Mesendoderm (in vitro differentiated cells): ENCODE data around the gene ARHGEF10L.
A peak's percentile ranks its signal among the peaks of the same experiment; 100 is the strongest.

Experiments used
- DNase-seq: peaks from one replicate; pipeline ENCODE4 v3.0.0; 2013
- H2AK5ac ChIP-seq: 2 replicates; pipeline ENCODE4 v1.6.1; 2013; ENCODE audit warnings: low read length, inconsistent platforms
- H2BK120ac ChIP-seq: 2 replicates; pipeline ENCODE4 v1.6.1; 2013; ENCODE audit warnings: low read depth, mild to moderate bottlenecking, low read length, moderate library complexity, mixed read lengths
- H2BK15ac ChIP-seq: replicated peaks from 2 replicates; pipeline ENCODE4 v1.6.1; 2013; ENCODE audit warnings: low read depth, mild to moderate bottlenecking, moderate library complexity
- H2BK5ac ChIP-seq: 2 replicates; pipeline ENCODE4 v1.6.1; 2013; ENCODE audit warnings: low read length, inconsistent platforms
- H3K18ac ChIP-seq: 2 replicates; pipeline ENCODE4 v1.6.1; 2013; ENCODE audit warnings: mild to moderate bottlenecking, low read length, mixed read lengths
- H3K23ac ChIP-seq: one replicate; pipeline ENCODE4 v1.6.1; 2013; ENCODE audit warnings: low read length
- H3K27ac ChIP-seq: 2 replicates; pipeline ENCODE4 v1.5.1; 2013; ENCODE audit warnings: low read depth, mild to moderate bottlenecking, inconsistent platforms, low read length, moderate library complexity
- H3K27me3 ChIP-seq: 2 replicates; pipeline ENCODE4 v1.6.1; 2013; ENCODE audit warnings: low read length, control low read depth, mild to moderate bottlenecking, inconsistent platforms; ENCODE audit not compliant: insufficient read depth, poor library complexity
- H3K36me3 ChIP-seq: 2 replicates; pipeline ENCODE4 v1.6.1; 2013; ENCODE audit warnings: low read length, inconsistent platforms; ENCODE audit not compliant: control insufficient read depth, insufficient read depth
- H3K4ac ChIP-seq: one replicate; pipeline ENCODE4 v1.6.1; 2013; ENCODE audit warnings: low read depth, mild to moderate bottlenecking, low read length, moderate library complexity
- H3K4me1 ChIP-seq: 2 replicates; pipeline ENCODE4 v1.6.1; 2013; ENCODE audit warnings: low read depth, low read length, inconsistent platforms; ENCODE audit not compliant: control insufficient read depth
- H3K4me2 ChIP-seq: 2 replicates; pipeline ENCODE4 v1.6.1; 2013; ENCODE audit warnings: low read length
- H3K4me3 ChIP-seq: 2 replicates; pipeline ENCODE4 v1.5.1; 2013; ENCODE audit warnings: mild to moderate bottlenecking, low read length
- H3K56ac ChIP-seq: one replicate; pipeline ENCODE4 v1.6.1; 2013; ENCODE audit warnings: low read length
- H3K79me1 ChIP-seq: 2 replicates; pipeline ENCODE4 v1.6.1; 2013; ENCODE audit warnings: low read length, inconsistent platforms
- H3K79me2 ChIP-seq: 2 replicates; pipeline ENCODE4 v1.6.1; 2013; ENCODE audit warnings: mild to moderate bottlenecking, low read length; ENCODE audit not compliant: control insufficient read depth, insufficient read depth
- H3K9ac ChIP-seq: 2 replicates; pipeline ENCODE4 v1.6.1; 2013; ENCODE audit warnings: low read length, inconsistent platforms
- H4K5ac ChIP-seq: one replicate; pipeline ENCODE4 v1.6.1; 2013; ENCODE audit warnings: low read length
- H4K8ac ChIP-seq: one replicate; pipeline ENCODE4 v1.6.1; 2013; ENCODE audit warnings: low read depth, mild to moderate bottlenecking, control low read depth, low read length, moderate library complexity
- WGBS: extraction: QIAGEN DNeasy Blood & Tissue Kit; methylation state at CpG from one replicate; pipeline ENCODE4 v1.1.7; 2013; ENCODE audit warnings: low lambda C conversion rate, missing lambda C conversion rate; ENCODE audit not compliant: insufficient coverage; ENCODE audit errors: extremely low coverage; 5-methylcytosine and 5-hydroxymethylcytosine counted together

The ARHGEF10L gene

DNA sequence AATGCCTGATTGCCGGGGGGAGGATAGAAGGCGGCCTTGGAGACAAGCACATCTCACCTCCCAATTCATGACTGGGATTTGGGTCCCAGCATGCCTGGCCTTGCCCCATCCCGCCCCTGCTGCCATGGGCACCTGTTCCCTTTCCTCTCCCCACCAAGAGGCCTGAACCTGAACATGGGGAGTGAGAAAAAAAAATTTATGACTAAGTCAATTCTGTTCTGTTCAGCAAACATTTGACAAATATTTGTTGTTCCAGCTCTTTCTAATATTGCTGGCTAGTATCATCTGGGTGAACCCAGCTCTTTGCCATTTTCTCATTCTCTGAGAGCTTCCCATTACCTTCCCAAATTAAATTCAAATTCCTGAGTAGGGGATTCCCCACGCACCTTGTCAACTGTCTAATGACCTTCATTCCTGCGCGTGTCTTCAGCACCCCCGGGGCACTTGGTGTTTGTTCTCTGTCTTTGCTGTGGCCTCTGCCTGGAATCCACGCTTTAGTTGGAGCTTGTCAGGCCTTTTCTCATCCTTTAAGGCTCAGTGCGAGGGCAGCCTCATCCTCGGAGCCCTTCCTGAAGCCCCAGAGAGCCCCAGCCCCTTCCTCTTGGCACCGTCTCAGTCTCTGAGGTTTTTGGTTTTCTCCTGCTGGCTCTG, 42.8 kb downstream of the ARHGEF10L start:
- Histone ChIP-seq H3K27me3 (no peaks in the 10 kb centered on the region), H3K9ac (no peak overlapping the region), H3K23ac (no peak overlapping the region), H3K79me1 (peaks cover 5% of the 10 kb centered on the region), H4K8ac (no peak overlapping the region), H3K36me3 (no peaks in the 10 kb centered on the region), H2BK15ac (no peak overlapping the region), H3K18ac (no peak overlapping the region), H3K4me1 (peaks cover 20% of the 10 kb centered on the region), H3K56ac (no peak overlapping the region), H4K5ac (no peak overlapping the region), H2BK5ac (no peak overlapping the region), H2BK120ac (no peak overlapping the region), H2AK5ac (no peak overlapping the region), H3K79me2 (no peaks in the 10 kb centered on the region), H3K4me3 (no peak overlapping the region), H3K4me2 (no peak overlapping the region), H3K27ac (no peak overlapping the region), H3K4ac (no peak overlapping the region)
- no CpG with 5 or more reads among the region's 11 CpGs for WGBS
- no peak for DNase-seq

DNA sequence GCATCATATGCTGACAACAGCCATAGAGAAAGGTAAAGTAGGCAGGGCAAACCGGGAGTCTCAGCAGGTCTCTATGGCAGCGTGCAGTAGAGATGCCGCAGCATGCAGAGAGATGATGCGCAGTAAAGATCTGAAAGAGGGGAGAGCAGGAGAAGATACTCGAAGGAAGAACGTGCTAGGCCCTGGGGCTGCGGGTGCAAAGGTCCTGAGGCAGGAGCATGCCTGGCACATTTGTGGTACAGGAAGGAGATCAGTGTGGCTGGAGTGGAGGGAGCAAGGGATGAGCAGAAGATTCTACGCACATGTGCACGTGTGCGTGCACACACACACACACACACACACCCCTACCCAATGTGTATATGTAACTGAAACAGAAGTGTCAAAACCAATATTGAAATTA, 45.0 kb downstream of the ARHGEF10L start:
- Histone ChIP-seq H3K27ac (no peak overlapping the region), H3K79me2 (peaks cover 3% of the 10 kb centered on the region), H3K56ac (no peak overlapping the region), H2BK5ac (no peak overlapping the region), H3K9ac (no peak overlapping the region), H3K4me1 (peaks cover 38% of the 10 kb centered on the region), H2BK15ac (no peak overlapping the region), H3K23ac (no peak overlapping the region), H4K5ac (no peak overlapping the region), H3K36me3 (no peaks in the 10 kb centered on the region), H3K79me1 (peaks cover 10% of the 10 kb centered on the region), H3K18ac (no peak overlapping the region), H3K4ac (no peak overlapping the region), H3K4me3 (no peak overlapping the region), H2AK5ac (no peak overlapping the region), H2BK120ac (no peak overlapping the region), H4K8ac (no peak overlapping the region), H3K27me3 (no peaks in the 10 kb centered on the region), H3K4me2 (no peak overlapping the region)
- no CpG with 5 or more reads among the region's 10 CpGs for WGBS
- no peak for DNase-seq

DNA sequence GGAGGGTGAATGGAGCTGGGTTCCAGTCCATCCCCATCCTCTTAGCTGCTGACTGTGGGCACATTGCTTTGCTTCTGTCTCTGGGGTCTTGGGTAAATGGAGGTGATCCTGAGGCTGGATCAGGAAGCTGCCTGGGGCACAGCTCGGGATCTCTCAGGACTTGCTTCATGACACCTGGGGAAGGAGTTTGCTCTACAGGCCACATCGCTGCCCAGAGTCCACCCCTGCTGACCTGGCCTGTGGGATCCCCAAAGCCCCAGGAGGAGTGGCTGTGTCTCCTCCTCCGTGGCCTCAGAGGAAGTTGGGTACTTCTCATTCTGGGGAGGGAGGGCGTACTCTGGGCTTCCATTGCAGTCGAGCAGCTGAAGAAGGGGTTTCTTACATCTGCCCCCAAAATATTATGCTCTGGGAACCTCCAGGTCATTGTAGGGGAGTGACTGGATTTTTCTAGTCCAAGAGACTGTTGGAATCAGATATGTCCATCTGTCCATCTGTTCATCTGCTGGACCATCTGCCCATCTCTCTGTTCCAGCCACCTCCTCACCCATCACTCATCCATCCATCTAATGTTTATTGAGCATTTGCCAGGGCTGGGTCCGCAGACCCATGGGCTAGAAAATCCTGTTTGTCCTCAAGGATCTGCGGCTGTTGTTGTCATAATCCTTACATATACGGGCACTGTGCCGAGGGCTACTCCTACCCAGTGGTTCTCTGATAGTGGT, 45.9 kb downstream of the ARHGEF10L start:
- H3K4me3 ChIP-seq: no peak overlapping the region

DNA sequence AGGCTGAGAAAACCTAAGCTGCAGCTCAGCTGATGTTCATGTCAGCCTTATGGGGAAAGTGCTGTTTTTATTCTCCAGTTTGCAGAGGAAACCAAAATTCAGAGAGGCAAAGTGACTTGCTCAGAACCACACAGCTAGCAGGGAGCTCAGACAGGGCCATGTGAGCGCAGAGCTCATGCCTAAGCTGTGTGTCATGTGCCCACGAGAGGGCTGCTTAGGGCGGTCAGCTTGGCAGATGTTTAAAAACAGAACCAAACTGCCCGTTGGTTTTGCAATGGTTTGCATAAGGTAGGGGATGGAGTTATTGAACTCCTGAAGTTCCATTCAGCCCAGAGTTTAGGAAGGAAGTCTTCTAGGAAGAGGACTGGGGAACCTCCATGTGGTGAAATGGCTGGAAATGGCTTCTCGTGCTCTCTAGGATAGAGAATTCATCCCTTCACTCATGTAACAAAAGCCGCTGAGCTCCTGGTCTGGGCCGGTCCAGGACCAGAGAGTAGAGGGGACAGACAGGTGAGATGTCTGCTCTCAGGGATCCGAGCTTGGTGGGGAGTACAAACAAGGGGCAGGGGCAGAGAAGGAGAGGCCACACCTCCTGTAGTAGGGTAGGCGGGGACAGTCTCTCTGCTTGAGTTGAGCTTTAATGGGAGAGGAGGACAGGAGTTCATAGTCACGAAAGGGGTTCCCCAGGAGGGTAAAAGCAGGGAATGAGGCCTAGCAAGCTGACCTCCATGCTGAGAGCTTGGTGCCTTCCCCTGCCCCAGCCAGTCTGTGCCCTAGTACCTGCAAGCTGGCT, 46.9 kb downstream of the ARHGEF10L start:
- Histone ChIP-seq H3K9ac (peak overlapping the region; percentile 55), H3K79me2 (peaks cover 15% of the 10 kb centered on the region), H4K5ac (no peak overlapping the region)

More for the DNA sequence above, 45.9 kb downstream of the ARHGEF10L start:
- Histone ChIP-seq H3K27me3 (no peaks in the 10 kb centered on the region), H3K56ac (peak overlapping the region; percentile 51), H3K36me3 (no peaks in the 10 kb centered on the region), H2BK15ac (no peak overlapping the region), H3K23ac (no peak overlapping the region), H3K4me2 (no peak overlapping the region), H3K79me1 (peaks cover 16% of the 10 kb centered on the region), H3K18ac (no peak overlapping the region), H3K9ac (no peak overlapping the region), H3K79me2 (peaks cover 12% of the 10 kb centered on the region), H3K4me1 (peaks cover 37% of the 10 kb centered on the region), H4K5ac (no peak overlapping the region), H3K4ac (no peak overlapping the region), H4K8ac (no peak overlapping the region), H2BK5ac (no peak overlapping the region), H2BK120ac (no peak overlapping the region), H2AK5ac (no peak overlapping the region), H3K27ac (no peak overlapping the region)
- no CpG with 5 or more reads among the region's 9 CpGs for WGBS
- no peak for DNase-seq

DNA sequence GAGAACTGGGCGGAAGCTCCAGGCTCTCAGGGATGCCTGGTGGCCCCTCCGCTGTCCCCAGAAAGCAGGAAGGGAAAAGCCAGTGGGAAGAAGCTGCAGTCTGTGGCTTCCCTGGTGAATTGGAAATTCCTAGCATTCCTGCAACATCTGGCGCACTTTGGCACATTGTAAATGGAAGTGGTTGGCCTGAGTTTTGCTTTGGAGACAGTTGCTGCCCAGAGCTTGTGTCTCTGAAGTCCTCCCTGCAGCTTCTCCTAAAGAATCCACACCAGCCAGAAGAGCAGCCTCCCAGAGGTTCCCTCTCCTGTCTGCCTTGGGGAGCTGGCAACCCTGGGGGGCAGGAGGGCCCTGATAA, 48.2 kb downstream of the ARHGEF10L start:
- Histone ChIP-seq H3K18ac (peak overlapping the region; percentile 47), H3K79me1 (peaks cover 23% of the 10 kb centered on the region), H2BK15ac (no peak overlapping the region), H3K27me3 (no peaks in the 10 kb centered on the region), H3K27ac (peak overlapping the region; percentile 81), H3K4me1 (peaks cover 35% of the 10 kb centered on the region), H3K9ac (peak overlapping the region; percentile 25), H3K79me2 (peaks cover 15% of the 10 kb centered on the region), H3K4ac (peak overlapping the region; percentile 28), H3K36me3 (no peaks in the 10 kb centered on the region), H4K8ac (no peak overlapping the region), H3K56ac (peak overlapping the region; percentile 91), H3K23ac (no peak overlapping the region), H2BK120ac (peak overlapping the region; percentile 52), H2AK5ac (no peak overlapping the region), H3K4me3 (no peak overlapping the region), H3K4me2 (no peak overlapping the region), H4K5ac (no peak overlapping the region), H2BK5ac (peak overlapping the region; percentile 92)
- no CpG with 5 or more reads among the region's 3 CpGs for WGBS
- peak; percentile 98 for DNase-seq

More for the DNA sequence above, 46.9 kb downstream of the ARHGEF10L start:
- DNase-seq: peak; percentile 68
- H3K4me3 ChIP-seq: no peak overlapping the region
- no peak overlapping the region for H3K23ac ChIP-seq
- H4K8ac ChIP-seq: no peak overlapping the region
- no peaks in the 10 kb centered on the region for H3K27me3 ChIP-seq
- peaks cover 19% of the 10 kb centered on the region for H3K79me1 ChIP-seq
- H3K18ac ChIP-seq: peak overlapping the region; percentile 15
- H3K56ac ChIP-seq: peak overlapping the region; percentile 91
- H3K36me3 ChIP-seq: no peaks in the 10 kb centered on the region
- no peak overlapping the region for H3K4me2 ChIP-seq
- WGBS: no CpG with 5 or more reads among the region's 10 CpGs
- peak overlapping the region; percentile 81 for H3K27ac ChIP-seq
- no peak overlapping the region for H2BK120ac ChIP-seq
- peak overlapping the region; percentile 73 for H2BK5ac ChIP-seq
- no peak overlapping the region for H3K4ac ChIP-seq
- H2BK15ac ChIP-seq: no peak overlapping the region
- peaks cover 37% of the 10 kb centered on the region for H3K4me1 ChIP-seq
- peak overlapping the region; percentile 98 for H2AK5ac ChIP-seq
